Measurements from ENCODE around the gene SMAD9. TPM values are rescaled to one million over a fixed set of nuclear protein-coding genes. Genes with fewer than 3 reads are reported as not detected.

The SMAD9 gene
- total RNA-seq, 2 donors from 2014 or later: 9.7 to 13.0 TPM

Other genes with a start within 250 kb of the SMAD9 start
- gene SERTM1, start 246.2 kb downstream of the SMAD9 start, total RNA-seq: not detected
- 1 to 10 TPM; 2.9 to 3.4 TPM for gene RFXAP, start 101.0 kb downstream of the SMAD9 start, total RNA-seq
- gene ALG5, start 79.1 kb upstream of the SMAD9 start, total RNA-seq: 10 to 100 TPM; 26.5 to 34.6 TPM
- 10 to 100 TPM; 17.2 to 19.7 TPM for gene EXOSC8, start 80.5 kb upstream of the SMAD9 start, total RNA-seq
- 10 to 100 TPM; 44.9 to 46.6 TPM for gene SUPT20H, start 139.4 kb upstream of the SMAD9 start, total RNA-seq
- not detected for gene CSNK1A1L, start 185.4 kb upstream of the SMAD9 start, total RNA-seq